Umbilical cord (tissue), 2 donors: Measurements from ENCODE around the gene BTBD2. TPM values are rescaled to one million over a fixed set of nuclear protein-coding genes. Genes with fewer than 3 reads are reported as not detected.

Experiments
- DNase-seq: peaks from one replicate; pipeline ENCODE4 v3.0.0-alpha.2; 2015; ENCODE audit warnings: low spot score
- total RNA-seq: library from RNA; depleted of rRNA; stranded (reverse); fragments of >200 nt; gene quantifications from one replicate; pipeline ENCODE4 v1.2.3, GENCODE V29; 2014; ENCODE audit warnings: low replicate concordance; ENCODE audit not compliant: insufficient read depth

BTBD2 gene
- total RNA-seq, 1 donor from 2014 or later = 31.8 TPM

DNA sequence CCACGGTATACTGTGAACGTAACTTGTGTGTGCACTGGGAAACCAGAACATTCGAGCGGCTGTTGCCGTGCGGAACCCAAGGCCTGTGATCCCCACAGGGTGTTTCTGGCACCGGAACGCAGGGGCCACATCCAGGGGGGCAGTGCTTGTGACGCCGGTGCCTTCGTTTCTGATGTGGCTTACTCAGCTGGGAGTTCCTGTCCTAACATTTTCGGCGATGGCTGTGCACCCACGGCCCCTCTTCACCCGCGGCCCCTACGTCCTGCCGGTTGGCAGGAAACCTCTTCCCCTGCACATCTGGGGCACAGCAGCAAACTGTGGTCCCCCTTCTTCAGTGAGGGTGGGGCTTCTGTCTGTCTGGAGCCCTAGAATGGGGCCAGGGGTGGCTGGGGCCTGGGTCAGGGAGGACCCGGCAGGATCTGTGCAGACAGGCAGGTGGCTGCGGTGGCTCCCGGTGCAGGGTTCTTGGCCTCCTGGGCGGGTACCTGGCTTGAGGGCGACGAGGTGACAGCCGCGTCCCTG lies 48.4 kb downstream of the BTBD2 start:
- DNase-seq = no peak

DNA sequence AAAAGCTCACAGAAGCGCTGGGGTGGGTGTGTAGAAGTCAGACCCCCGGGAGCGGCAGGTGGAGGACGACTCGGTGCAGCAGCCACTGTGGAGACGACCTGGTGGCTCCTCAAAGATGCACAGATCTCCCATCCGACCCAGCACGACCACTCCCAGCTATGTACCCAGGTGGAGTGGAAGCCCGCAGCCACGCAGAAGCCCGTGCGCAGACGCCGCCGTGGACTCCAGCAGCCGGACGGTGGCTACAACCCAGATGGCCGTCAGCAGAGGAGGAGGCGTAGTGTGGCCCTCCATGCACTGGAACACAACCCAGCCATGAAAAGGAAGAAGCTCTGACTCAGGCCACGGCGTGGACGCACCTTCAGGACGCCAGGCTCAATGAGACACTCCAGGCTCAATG lies 52.8 kb downstream of the BTBD2 start:
- no peak for DNase-seq

DNA sequence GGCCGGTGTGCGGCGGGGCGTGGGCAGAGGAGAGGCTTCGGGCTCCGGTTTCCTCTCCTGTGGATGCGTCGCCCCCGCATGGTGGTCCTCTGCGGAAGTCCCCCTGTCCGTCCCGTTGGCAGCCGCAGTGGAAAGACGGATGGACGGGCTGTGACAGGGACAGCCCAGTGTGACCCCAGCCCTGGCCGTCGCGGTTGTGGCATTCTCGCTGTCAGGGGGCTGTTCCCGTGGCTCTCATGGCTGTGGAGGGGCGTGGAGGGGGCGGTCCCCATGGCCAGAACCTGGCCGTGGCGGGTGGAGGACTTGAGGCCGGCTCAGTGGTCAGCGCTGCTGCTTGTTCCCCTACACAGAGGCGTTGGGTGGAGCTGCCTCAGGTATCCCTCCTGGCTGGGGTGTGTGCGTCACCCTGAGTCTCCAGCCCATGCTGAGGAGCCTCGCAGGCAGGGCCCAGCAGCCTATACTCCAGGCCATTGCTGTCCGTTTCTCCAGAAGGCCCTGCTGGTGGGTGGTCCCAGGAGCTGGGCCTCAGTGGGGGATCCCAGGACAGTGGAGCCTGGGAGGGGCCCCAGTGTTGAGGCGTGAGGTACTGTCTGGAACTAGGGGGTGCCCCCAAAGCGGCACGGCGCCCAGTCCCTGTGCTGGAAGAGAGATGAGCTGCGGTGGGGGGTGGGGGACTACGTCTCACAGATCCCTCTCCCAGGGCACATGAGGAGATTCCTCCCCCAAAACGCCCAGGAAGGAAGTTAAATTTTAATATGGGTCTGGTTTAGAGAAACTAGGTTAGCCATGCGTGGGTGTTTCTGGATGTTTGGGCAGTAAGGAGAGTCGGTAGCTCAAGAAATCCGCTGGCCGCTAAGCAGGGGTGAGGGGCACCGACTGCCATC lies 54.3 kb downstream of the BTBD2 start:
- no peak for DNase-seq

DNA sequence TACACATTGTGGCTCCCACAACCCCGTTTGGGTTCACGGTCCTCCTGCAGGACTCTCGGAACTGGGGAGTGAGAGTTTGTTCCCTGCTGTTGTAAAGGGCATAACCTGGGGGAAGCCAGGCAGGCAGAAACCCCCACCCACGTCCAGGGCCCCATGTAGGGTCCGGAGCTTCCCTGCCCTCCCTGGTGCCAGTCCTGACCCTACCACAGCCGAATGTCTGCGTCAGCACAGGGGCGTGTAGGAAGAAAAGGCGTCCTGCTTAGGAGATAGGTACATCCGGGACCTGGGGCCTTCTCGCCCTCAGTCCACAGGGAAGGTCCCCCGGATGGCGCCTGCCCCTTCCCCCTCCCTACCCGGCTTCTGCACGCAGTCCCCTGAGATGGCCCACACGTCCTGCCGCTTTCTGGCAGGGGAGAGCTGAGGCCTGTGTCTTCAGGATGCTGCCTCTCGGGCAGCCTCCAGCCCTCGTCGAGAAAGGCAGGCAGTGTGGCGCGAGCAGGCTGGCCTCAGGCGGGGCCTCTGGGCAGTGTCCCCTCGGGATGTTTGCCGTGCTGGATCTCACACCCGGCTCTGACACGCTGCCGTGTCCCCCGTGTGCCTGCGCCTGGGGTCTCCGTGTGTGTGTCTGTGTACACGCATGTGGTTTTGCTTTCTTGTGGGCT lies 55.5 kb downstream of the BTBD2 start:
- DNase-seq = no peak

DNA sequence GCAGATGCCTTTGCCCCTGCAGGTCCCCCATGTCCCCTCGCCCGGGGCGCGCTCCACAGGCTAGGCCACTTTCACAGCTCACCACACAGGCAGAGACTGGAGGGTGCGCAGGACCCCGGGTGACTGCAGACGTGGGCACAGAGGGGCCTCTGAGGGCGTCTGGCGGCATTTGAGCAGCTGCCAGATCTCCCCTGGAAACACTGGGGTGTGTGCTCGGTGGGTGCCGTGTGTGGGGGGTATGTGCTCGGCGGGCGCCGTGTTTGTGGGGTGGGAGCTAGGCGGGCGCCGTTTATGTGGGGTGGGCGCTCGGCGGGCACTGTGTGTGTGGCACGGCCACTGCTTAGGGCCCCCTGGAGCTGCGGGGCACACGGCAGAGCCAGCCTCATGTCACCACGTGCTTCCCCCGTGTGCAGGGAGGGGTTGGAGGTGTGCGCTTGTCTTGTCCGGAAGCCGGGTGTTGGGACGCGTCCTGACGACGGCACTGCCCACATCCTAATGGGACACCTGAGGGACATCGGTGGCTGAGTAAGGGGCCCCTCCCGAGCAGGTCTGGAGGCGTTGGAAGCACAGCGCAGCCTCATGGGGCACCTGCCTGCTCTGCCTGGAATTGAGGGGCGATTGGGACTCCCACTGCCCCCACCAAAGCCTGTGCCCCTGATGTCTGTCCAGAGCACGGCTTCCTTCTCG lies 57.8 kb downstream of the BTBD2 start:
- DNase-seq = no peak

DNA sequence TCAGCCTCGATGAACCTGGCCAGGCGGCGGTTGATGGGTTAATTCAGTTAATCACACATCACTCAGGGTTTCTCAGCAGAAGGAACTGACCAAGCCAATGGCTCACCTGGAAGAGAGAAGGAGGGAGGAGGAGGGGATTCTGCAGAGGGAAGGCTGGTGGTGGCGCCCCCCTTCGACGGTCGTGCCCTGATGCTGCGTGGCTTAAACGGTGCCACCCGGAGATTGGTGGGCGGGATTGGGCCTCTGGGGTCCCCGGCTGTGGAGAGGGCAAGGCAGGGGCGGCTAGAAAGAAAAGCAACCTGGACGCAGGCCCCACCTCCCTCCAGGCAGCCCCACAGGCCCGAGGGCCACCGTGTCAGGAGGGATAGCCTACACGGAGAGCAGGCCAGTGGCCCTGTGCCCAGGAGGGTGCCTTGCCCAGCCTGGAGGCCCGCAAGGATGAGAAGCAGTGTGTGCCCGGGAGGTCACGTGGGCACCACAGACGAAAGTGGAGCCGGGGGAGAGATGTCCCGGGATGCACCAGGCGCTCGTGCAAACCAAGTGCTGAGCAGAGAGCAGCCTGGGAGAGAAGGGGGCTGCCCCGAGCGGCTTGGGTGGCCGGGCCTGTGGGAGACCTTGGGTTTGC lies 58.5 kb downstream of the BTBD2 start:
- no peak for DNase-seq

DNA sequence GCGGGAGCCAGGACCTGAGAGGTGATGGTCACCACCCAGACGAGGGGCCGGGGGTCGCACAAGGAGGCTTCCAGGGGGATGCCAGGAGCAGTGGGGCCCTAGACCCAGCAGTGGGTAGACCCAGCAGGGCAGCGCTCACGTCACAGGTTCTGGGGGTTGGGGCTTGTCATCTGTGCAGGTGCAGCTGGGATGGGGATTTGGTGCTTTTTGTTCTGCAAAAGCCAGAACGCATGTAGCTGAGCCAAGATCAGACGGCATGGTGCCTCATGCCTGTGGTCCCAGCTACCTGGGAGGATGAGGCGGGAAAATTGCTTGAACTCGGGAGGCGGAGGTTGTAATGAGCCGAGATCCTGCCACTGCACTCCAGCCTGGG lies 59.4 kb downstream of the BTBD2 start:
- no peak for DNase-seq

DNA sequence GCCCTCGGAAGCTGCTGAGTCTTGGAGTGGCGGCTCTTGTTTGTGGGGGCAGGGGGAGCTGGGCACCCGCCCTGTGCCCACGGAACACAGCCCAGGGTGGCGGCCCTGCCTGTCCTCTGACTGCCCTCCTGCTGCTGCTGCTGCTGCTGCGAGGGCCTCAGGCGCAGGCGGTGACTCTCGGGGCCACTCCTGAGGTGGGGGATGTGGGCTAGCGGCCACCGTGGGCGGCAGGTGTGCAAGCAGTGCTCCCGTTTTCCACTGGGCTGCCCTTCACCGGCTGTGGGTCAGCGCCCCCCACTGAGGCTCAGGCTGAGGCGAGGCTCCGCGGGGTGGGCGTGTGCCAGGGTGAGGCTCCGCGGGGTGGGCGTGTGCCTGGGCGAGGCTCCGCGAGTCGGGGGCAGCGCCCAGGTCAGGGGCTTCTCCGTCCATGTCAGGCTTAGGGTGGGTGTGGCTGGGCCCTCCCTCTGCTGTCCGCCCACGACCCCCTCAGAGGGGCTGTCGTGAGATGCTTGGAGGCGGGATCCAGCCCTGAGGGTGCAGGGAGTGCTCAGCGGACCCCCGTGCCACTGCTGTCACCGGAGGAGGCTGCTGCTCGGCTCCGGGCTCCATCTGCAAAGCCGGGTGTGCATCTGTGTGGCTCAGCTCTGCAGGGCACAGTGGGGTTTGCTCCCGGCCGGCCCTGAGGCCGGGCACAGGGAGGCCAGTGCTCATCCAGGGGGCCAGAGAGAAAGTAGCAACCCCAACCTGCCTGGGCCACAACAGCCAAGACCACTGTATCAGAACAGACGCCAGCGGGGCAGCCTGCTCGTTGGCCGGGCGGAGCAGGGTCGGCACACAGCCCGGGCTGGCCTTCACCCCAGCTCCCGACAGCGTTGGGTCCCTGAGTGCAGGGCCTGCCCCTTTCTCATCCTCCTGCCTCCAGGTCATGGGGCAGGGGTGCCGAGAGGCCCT lies 60.1 kb downstream of the BTBD2 start:
- DNase-seq = no peak

DNA sequence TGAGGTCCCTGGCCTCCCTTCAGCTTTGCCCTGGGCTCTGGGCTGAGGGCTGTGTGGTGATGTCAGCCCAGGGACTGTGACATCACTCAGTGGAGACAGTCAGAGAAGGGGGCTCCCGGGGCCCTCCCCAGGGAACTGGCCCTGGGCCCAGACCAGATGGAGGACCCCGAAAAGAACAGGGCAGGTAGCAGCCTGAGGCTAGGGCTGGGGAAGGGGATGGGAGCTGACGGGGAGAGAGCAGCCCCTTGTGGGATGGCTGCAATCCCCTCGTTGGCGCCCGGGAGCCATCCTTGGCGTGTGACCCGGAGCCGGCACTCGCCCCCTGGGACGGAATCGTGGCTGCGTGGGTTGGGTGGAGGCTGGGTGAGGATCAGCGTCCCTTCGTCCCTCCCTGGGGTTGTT lies 61.0 kb downstream of the BTBD2 start:
- no peak for DNase-seq

DNA sequence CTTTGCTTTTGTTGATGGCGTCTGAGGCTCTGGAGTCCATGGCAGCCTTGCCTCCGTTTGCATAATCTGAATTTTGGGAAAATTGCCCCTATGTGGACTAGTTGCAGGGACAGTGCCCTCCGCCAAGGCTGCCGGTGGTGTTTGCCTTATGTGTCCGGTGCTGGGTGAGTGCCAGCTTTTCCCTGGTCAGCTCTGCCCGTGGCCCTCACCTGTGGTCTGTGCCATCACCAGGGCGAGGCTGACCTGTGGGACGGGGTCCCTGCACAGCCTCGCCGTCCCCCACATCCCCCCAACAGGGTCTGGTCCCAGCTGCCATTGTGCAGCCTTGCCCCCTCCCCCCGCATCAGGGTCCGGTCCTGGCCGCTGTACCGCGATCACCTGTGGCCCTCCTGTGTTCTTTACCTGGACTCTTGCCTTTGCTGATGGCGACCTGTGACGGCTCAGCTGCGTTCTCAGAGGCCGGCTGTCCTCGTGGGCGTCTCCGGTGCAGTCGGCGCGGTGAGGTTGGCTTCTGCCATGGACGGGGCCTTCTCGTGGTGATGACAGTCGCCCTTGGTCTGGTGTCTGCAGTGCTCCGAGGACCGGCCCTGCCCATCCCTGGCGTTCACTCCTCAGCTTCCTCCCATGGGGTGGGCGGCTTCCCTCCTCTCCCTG lies 61.9 kb downstream of the BTBD2 start:
- DNase-seq = no peak

DNA sequence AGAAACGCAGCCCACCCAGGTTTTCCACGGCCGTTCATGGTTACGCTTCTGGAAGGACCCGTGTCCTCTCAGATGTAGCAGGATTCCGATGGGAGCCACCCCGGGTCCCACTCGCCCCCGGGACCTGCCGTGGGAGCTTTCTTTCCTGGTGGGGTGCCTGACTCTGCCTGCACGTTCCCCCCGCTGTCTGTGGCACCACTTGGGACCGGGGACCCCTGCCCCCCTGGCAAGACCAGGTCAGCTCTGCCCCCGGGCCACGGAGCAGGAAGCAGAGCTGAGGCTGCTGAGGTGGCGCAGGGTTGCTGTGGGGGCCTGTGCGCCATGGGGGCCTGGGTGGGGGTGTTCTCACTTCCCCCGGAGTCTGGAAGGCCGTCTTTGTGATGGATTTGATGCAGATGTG lies 62.5 kb downstream of the BTBD2 start:
- DNase-seq = no peak

DNA sequence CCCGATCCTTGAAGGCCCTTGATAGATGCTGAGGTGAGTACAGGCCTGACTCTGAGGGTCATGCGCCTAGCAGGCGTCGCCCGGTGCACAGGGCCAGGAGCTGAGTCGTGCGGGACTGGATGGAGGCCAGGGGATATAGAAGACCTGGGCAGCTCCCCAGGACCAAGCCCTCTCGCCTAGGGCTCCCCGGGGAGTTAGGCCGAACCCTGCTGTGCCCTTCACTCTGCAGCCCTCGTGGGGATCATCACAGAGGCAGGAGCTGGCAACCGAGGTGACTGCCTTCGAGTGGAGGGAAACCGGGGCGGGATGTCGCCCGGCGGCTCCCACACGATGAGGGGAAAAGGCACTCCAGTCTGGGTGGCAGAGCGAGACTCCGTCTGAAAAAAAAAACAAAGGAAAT lies 62.9 kb downstream of the BTBD2 start:
- no peak for DNase-seq

DNA sequence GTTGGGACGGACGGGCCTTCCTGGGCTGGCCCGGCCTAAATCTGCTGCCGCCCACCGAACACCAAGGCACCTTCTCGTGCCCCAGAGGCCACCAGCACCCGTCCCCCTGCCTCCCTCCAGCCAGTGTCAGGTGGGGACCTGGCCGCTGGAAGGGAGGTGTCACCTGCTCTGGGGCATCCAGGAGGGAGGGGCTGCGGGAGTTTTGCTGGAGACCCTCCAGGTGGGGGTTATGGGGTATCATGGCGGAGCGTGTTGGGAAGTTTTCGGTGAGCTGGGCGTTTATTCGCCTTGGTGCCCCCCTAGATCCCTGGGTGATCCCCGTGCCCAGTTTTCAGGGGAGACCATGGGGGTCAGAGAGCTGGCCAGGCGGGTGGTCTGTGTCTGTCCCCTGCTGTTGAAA lies 64.9 kb downstream of the BTBD2 start:
- DNase-seq = no peak

DNA sequence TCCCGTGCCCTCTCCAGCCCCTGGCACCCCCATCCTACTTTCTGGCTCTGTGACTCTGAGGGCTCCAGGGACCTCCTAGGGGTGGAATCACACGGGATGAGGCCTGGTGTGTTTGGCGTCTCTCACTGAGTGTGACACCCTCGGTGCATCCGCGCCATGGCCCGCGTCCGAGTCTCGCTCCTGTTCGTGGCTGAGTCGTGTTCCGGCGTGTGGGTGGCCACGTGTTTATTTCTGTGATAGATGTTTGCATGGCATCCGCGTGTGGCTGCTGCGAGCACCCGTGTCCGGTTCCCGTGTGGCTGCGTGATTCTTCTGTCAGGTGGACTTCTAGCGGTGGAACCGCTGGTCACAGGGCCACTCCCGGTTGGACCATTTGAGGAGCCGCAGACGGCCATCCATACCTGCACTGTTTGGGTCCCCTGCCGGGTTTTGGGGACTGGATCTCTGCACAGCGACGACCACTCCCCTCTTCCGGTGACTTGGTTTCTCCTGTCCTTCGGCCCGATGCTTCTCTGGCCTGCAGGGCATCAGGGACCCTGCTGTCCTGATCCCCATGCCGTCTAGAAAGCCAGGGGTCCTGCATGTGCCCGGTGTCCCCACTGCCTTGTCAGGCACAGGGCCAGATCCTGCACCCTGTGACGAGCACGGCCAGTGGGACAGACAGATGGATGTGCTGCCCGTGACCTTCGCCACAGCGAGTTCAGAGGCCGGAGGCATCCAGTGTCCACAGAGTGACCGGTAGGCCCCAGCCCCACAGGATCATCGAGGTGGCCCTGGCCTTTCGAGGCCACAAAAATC lies 66.0 kb downstream of the BTBD2 start:
- no peak for DNase-seq

DNA sequence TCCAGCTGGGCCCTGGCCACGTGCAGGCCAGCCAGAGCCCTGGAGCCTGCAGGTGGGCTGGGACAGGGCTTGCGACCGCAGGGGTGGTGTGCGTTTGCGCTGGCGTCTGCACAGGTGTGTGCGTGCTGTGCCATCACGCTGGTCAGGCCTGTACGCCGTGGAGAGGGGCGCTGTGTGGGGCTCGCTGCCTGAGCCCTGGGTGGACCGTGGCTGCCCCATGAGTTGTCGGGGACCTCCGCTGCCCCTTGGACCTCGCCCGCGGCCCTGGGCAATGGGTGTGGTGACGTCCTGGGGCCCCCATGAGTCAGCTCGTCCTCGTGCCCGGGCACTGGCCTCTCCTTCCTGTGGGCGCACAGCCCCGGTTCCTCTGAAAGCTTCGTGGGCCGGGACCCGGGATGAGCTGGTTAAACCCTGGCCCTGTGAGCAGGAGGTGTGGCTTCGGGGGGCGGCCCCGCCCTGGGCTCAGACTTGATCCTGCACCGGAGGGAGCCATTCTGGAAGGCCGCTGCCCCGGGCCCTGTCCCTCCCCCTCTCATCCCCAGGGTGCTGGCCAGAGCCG lies 67.8 kb downstream of the BTBD2 start:
- no peak for DNase-seq

DNA sequence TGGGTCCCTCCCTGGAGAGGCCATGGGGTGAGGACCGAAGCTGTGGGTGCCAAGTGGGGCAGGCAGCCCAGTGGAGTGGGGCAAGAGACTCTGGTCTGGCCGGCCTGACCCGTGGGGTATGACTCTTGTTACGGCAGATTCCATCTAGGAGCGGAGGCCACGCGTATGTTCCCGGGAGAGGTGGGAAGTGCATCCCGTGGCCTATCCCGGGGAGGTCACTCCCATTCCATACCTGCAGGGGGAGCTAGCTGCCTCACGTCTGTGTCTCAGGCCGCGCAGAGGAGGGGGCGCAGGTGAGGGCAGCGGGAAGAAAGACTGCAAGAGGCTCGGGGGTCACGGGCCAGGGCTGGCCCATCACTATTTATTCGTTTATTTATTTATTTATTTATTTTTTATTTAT lies 69.6 kb downstream of the BTBD2 start:
- no peak for DNase-seq

DNA sequence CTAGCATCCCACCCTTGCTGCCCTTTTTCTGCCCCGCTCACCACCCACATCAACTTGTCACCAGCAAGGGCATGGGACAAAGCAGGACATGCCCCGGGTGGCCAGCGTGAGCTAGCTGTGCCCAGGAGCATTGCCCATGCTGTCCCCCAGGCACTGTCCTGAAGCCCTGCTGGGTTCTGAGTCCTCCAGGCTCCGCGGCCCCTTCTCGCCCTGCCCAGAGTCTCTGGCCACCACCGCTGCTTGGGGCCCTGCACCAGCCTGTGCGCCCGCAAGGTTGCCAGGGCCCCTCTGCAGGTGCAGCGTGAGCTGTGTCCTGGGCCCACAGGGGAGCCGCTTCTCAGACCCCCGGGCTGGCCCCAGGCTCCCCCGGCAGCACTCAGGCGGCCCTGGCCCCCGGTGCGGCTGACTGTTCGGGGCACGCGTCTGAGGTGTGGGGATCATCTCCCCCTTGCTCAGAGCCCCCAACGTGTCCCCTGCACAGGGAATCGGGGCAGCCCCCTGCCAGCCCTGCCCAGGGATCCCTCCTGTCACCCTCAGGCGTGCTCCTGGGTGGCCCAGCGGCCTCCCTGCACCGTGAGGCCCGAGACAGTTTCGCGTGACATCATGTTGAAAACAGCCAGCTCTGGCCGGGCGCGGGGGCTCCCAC lies 70.5 kb downstream of the BTBD2 start:
- DNase-seq = no peak

DNA sequence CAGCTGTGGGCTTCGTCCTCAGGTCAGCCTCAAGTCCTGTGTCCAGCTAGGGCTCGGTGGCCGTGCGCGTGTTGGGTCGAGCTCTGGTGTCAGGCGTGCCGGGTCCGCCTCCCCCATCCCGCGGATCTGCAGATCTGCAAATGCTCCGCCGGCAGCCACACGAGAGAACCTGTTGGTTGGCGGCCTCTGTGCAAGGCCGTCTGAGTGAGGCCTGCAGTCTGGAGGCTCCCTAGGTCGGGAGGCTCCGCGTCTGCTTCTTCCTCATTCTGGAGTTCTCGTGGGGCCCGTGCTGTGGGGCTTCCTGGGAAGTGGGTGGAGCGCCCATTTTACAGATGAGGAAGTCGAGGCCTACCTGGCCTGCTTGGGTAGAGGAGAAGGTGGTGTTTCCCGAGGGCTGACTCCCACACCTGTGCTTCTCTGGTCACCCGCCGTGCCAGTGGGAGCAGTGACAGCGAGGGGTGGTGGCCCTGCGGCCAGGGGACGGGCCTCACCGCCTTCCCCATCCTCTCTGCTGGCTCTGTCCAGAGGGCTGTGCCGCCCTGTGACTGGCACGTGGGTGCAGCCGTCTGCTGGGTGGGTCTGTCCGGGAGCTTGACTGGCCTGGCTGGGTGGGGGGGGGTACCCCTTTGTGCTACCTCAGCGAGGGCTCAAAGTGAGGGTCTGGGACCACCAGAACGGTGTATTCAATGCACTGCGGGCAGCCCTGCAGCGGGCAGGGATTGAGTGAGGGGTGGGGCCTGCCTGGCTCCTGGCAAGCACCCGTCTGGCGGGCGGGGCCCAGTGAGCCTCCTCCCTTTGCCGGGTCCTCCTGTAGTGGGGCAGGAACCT lies 71.2 kb downstream of the BTBD2 start:
- no peak for DNase-seq
